GM18909 (cell line): ENCODE results near the gene COPG1.
"Not testable (repeated sequence)": the region's sequence is repeated elsewhere in the genome, so short reads cannot be mapped to it uniquely, and the experiment has no call there.

Experiments
- ATAC-seq: cut with Tn5 transposase; IDR thresholded peaks from one replicate; pipeline ENCODE4 v1.9.1; 2021; ENCODE audit warnings: mild to moderate bottlenecking; ENCODE audit not compliant: unreplicated experiment, poor library complexity

The COPG1 gene

GRCh38 chr3:129249284-129250065 is at the start of gene COPG1:
TSS of gene COPG1 (plus strand) at chr3:129249606. CDS start at chr3:129249710, 104 bp downstream.
- ATAC-seq = peak; percentile 84

- ATAC-seq = no peak
Observed at GRCh38 chr3:129204473-129204872, 44.9 kb upstream of the COPG1 start.

GRCh38 chr3:129205109-129205832 is 44.1 kb upstream of the COPG1 start:
- ATAC-seq = no peak

- ATAC-seq = no peak
Observed at GRCh38 chr3:129207479-129207878, 41.9 kb upstream of the COPG1 start.

- no peak for ATAC-seq
Observed at GRCh38 chr3:129211345-129211744, 38.1 kb upstream of the COPG1 start.

GRCh38 chr3:129211772-129212171 is 37.6 kb upstream of the COPG1 start:
- no peak for ATAC-seq

GRCh38 chr3:129213238-129213637 is 36.2 kb upstream of the COPG1 start:
- ATAC-seq = no peak

GRCh38 chr3:129218742-129219141 is 30.7 kb upstream of the COPG1 start:
- ATAC-seq = no peak

- ATAC-seq = not testable (repeated sequence)
Observed at GRCh38 chr3:129224387-129224786, 25.0 kb upstream of the COPG1 start.

- no peak for ATAC-seq
Observed at GRCh38 chr3:129224984-129225393, 24.4 kb upstream of the COPG1 start.

- ATAC-seq = no peak
Observed at GRCh38 chr3:129226374-129226773, 23.0 kb upstream of the COPG1 start.

GRCh38 chr3:129228891-129229585 is 20.4 kb upstream of the COPG1 start:
- no peak for ATAC-seq

GRCh38 chr3:129230311-129231019 is 18.9 kb upstream of the COPG1 start:
- ATAC-seq = no peak

- ATAC-seq = no peak
Observed at GRCh38 chr3:129231331-129232119, 17.9 kb upstream of the COPG1 start.

- ATAC-seq = peak; percentile 97
Observed at GRCh38 chr3:129233538-129233937, 15.9 kb upstream of the COPG1 start.

- ATAC-seq = no peak
Observed at GRCh38 chr3:129234441-129234840, 15.0 kb upstream of the COPG1 start.

GRCh38 chr3:129235344-129235917 is 14.0 kb upstream of the COPG1 start:
- ATAC-seq = no peak

- no peak for ATAC-seq
Observed at GRCh38 chr3:129238945-129239705, 10.3 kb upstream of the COPG1 start.

GRCh38 chr3:129239991-129240390 is 9.4 kb upstream of the COPG1 start:
- no peak for ATAC-seq
